ENCODE measurements around the gene VWF.

DNA sequence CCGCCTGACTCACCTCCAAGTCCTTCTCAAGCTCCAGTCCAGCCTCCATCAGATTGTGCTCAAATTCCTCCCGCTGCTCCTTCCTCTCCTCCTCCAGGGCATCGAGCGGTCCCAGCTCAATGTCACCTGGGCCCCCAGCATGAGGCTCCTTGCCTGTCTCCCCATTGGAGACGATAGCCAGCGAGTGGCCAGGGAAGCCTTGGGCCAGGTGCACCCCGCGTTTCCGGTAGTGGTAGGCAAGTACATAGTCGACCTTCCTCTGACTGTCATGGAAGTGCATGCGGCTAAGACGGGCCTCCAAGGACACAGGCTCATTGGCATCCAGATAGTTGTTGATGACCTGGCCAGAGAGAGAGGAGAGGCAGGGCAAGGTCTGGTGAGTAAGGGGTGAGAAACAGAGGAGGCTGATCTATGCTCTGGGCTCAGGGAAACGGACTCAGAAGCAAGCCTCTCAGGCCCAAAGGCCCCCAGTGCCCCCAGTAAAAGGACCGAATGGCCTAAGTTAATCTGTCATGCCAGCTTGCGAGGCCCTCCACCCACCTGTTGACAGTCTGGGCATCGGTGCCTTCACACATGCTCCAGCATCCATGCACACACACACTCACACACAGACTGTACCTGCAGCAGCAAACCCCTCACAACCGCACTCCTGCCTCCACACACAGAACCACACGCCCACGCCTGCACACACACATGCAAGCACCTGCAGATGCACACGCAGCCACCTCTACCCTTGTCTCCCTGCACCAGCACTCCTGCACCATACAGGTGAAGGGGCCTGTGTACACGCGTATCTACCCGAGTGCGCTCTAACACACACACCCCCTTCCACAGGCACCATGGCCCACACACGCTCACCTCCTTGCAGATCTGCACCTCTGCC is 203.2 kb downstream of the VWF start:
- TF ChIP-seq, protein P1, sequence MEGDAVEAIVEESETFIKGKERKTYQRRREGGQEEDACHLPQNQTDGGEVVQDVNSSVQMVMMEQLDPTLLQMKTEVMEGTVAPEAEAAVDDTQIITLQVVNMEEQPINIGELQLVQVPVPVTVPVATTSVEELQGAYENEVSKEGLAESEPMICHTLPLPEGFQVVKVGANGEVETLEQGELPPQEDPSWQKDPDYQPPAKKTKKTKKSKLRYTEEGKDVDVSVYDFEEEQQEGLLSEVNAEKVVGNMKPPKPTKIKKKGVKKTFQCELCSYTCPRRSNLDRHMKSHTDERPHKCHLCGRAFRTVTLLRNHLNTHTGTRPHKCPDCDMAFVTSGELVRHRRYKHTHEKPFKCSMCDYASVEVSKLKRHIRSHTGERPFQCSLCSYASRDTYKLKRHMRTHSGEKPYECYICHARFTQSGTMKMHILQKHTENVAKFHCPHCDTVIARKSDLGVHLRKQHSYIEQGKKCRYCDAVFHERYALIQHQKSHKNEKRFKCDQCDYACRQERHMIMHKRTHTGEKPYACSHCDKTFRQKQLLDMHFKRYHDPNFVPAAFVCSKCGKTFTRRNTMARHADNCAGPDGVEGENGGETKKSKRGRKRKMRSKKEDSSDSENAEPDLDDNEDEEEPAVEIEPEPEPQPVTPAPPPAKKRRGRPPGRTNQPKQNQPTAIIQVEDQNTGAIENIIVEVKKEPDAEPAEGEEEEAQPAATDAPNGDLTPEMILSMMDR (IDR thresholded peaks at IDR 0.05) = no peak
- TF ChIP-seq POLR2A (IDR thresholded peaks at IDR 0.05) (no peak), EP300 (IDR thresholded peaks at IDR 0.05) (no peak)
